HG02678 (cell line): ENCODE results near the gene C21orf58.
A peak's percentile ranks its signal among the peaks of the same experiment; 100 is the strongest.

Source experiments
- ATAC-seq: cut with Tn5 transposase; IDR thresholded peaks from one replicate; pipeline ENCODE4 v1.9.1; 2021; ENCODE audit warnings: mild to moderate bottlenecking, moderate library complexity; ENCODE audit not compliant: unreplicated experiment

Gene C21orf58

GRCh38 chr21:46297338-46298271, 26.1 kb downstream of the C21orf58 start:
- ATAC-seq: no peak

- ATAC-seq: peak; percentile 72
These were observed 27.5 kb downstream of the C21orf58 start for GRCh38 chr21:46295996-46296752.

DNA sequence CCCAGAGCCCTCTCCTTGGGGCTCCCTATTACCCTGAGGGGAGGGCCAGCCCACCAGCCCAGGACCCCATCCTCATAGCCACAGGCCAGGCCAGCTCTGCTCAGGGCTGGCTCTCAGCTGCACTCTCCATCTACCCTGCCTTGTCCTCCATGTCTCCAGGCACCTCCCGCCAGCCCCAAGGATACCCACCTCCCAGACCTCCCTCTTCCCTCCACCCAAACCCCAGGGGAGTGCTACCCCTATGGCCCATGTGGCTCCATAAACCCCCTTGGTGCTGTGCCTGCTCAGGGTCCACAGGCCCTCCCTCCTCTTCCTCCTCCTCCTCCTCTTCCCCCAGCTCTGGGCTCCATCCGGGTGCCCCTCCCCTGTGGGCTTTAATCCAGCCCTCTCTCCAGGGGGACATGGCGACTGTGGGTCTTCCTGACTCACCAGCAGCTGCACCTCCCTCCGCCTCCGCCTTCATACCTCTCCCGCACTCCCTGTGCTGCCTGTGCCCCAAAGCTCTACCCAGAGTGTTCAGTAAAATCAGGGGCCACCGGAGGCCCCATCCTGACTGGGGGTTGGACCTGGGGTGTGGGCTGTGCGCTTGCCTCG, 28.4 kb downstream of the C21orf58 start:
- no peak for ATAC-seq

DNA sequence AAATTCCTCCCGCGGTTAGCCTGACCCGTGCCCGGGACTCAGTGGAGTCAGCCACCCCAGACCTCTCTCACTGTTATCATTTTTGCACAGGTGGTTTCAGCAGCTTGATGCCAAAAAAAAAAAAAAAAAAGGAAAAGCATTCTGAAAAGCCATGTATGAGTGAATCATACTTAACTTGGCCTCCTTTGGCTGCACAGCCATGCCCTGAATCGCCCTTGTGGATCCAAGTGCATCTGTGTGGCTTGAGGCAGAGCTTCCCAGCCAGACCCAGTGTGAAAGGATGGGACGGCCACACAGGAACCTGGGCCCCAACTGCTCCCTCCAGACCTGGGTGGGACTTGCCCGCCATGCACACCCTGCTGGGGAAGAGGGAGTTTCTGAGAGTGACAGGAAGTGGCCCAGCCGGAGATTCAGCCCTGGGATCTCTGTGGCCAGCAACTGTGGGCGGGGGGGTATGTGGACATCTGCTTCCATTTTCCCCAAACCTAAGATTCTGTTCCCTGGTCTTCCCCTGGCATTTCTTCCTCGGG, 29.0 kb downstream of the C21orf58 start:
- ATAC-seq: no peak

GRCh38 chr21:46291561-46291960, 32.1 kb downstream of the C21orf58 start:
- ATAC-seq: no peak

GRCh38 chr21:46289655-46290179, 34.0 kb downstream of the C21orf58 start:
- ATAC-seq: no peak

- ATAC-seq: no peak
These were observed 36.1 kb downstream of the C21orf58 start for GRCh38 chr21:46287541-46287940.

DNA sequence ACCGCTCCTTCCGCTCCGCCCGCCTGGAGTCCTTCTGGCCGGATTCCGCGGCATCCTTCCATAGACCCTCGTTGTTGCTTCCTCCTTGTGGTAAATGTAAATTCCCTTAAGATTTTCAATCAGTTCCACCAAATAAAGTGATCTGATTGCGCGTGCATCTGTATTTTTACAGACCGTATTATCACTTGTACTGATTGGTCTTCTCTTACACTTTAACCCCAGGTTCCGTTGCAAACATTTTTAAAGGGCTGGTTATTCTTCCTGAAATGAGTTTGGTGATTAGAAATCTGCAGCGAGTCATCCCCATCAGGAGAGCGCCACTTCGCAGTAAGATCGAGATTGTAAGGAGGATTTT, 37.0 kb downstream of the C21orf58 start:
- no peak for ATAC-seq

DNA sequence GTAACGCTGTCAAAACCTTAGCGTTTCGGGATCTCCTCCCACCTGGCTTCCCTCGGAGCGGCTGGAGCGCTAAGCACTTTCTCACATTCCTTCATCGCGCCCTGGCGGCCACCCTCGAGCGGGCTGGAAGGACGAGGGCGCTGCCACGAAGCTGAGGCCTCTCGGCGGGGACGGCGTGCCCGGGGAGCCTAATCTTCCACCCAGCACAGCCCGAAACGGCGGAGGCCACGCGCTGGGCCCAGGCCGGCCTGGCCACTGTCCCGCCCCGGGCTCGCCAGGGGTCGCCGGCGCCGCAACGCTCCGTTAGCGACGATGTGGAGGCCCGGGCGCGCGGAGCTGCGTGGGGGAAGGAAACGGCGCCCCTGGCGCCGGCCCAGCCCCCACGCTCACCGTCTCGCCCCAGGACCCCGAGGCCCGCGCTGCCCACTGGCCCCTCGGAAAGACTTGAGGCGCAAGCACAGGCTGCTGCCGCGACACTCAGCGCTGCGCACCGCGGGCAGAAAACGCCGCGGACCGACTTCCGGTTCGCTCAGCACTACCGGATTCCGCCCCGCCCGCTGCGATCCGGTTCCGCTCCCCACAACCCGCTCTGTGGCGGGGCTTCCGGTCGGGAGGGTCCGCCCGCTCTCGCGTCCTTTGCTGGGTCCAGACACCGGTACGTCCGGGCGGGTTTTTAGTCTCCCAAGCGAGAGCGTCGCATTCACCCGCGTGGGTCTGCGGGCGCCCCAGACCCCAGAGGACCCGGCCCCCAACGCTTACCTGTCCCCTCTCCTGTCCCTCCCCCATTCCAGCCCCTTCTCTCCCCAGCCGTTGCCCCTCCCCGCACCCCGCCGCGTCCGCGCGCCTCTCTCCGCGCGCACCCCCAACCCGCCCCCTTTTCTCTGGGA, 37.7 kb downstream of the C21orf58 start, which contains the start of gene YBEY:
YBEY (plus strand) TSS at position 582 of the 887 bp plus-strand sequence. CDS start 572 bp downstream, outside the sequence.
- ATAC-seq: peak; percentile 89

GRCh38 chr21:46285206-46285661, 38.4 kb downstream of the C21orf58 start, which contains the start of gene MCM3AP:
MCM3AP (minus strand) TSS chr21:46285611; CDS start chr21:46285286, 325 bp downstream.
- no peak for ATAC-seq

DNA sequence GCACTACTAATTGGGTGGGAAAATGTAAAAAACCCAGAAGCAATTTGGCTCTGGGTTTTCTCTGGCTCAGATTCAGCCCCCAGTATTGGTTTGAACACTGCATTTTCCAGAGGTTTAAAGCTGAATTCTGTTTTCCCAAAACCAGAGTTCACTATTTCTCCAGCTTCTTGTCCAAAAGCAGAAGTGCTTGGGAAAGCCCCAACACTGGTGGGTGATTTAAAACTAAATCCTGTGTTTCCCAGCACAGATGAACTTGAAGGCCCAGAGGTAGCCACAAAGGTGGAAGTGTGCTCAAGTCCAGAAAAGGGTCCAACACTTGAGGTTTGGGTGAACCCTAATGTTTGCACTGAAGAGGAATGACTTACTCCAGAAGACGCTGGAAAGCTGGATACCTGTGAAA, 38.9 kb downstream of the C21orf58 start:
- ATAC-seq: no peak

DNA sequence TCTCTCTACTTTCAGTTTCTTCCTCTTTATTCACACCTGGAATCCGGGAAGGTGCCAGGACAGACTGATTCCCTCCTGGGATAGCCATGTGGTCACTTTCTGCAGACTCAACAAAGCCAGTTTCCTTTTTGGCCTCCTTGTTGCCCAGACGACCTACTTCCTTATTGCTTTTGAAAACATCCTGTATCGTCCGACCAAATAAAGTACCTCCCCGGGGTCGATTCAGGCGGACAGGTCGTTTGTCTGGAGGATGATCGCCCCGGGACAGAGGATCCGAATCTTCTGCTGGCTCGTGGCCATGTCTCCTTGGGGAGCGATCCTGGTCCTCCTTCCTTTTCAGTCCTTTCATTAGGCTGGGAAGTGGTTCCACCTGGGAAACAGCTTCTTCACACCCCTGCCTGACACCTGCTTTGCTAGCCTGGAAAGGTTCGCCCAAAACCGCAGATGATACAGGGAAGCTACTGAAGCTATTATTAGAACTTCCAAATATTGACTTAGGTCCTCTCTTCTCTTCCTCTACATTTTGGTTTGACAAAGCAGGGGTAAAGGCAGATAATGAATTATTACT, 39.5 kb downstream of the C21orf58 start:
- ATAC-seq: no peak

DNA sequence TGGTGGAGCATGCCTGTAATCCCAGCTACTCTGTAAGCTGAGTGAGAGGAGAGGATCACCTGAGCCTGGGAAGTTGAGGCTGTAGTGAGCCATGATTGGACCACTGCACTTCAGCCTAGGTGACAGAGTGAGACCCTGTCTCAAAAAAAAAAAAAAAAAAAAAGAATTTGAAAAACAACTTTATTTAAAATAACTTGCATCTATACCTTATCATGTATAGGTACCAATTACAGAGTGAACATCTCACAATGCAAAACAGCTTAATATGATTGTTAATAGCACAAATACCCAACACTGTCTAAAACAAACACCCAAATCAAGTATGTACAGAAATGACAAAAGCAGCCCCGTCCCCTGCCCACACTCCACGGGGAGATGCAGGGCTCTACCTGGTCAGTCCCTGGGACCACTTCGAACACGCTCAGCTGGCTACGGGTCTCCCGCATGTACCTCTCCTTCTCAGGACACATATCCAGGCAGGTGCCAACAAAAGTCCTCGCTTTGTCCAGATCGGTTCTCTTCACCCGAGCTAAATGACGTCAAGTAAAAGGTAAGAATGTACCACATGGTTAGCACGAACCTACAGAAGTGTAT, 48.8 kb downstream of the C21orf58 start:
- no peak for ATAC-seq

GRCh38 chr21:46273341-46273740, 50.3 kb downstream of the C21orf58 start:
- no peak for ATAC-seq

- ATAC-seq: no peak
These were observed 54.2 kb downstream of the C21orf58 start for GRCh38 chr21:46269466-46269865.

- ATAC-seq: no peak
These were observed 55.3 kb downstream of the C21orf58 start for GRCh38 chr21:46268371-46268770.

- no peak for ATAC-seq
These were observed 56.7 kb downstream of the C21orf58 start for GRCh38 chr21:46266946-46267345.

DNA sequence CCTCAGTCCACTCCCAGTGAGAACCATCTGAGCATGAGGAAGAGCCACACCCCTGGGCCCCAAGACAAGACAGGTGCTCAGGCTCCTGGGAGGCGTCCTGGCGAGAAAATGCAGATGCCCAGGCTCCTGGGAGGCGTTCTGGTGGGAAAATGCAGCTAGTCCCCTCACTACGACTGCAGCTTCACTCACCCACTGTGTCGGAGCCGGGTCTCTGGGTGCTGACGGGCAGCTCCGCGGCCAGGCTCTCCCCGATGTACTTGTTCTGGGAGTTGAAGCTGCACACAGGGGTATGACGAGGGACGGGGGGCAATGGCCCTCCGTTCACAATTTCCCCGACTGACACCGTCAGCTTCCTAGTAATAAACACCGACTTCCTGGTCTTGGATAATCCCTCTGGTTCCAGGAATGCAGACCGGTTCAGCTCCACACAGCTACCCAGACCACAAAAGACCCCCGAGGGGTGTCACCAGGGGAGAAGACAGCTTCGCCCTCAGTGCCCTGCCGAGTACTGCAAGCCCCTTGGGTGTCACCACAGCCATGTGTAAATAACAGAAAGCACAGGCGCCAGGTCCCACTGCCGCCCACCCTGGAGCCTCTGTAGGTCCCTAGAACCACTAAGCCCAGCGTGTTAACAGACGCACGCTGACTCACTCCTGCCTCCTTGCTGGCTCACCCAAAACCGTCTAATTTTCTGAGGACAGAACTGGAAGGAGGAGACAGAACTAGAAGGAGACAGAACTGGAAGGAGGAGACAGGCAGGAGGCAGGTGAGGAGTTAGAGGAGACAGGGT, 57.7 kb downstream of the C21orf58 start:
- no peak for ATAC-seq
